ENCODE data around the gene RBM38. TPM values are rescaled to one million over a fixed set of nuclear protein-coding genes. Genes with fewer than 3 reads are reported as not detected.

RBM38 gene
- total RNA-seq, 1 experiment from 2014 or later = 261 TPM

- no peak overlapping the region for H3K27ac ChIP-seq (ENCODE audit: low read length)
- no peaks in the 10 kb centered on the region for H3K9me2 ChIP-seq (replicated peaks; ENCODE audit: insufficient read depth, low read length)
- H3K4me3 ChIP-seq (ENCODE audit: low read length) = no peak overlapping the region
- no peak overlapping the region for H2AFZ ChIP-seq (ENCODE audit: low read length)
- peaks cover 4% of the 10 kb centered on the region; the same call in 1 of the 2 replicates for H3K79me2 ChIP-seq (ENCODE audit: low read length)
- no peaks in the 10 kb centered on the region for H3K9me3 ChIP-seq (ENCODE audit: low read length)
- DNase-seq = no peak
- H4K20me1 ChIP-seq (ENCODE audit: insufficient read depth, low read depth, low read length) = 0 out of 2 replicates have a peak, but pooled peaks cover 4% of the 10 kb centered on the region
- H3K36me3 ChIP-seq (ENCODE audit: insufficient read depth, low read length) = peaks cover 65% of the 10 kb centered on the region
- H3K27me3 ChIP-seq (ENCODE audit: low read length) = no peaks in the 10 kb centered on the region
- no peak overlapping the region for H3K9ac ChIP-seq (ENCODE audit: low read length)
- H3K4me1 ChIP-seq (ENCODE audit: low read length) = no peaks in the 10 kb centered on the region
- H3K4me2 ChIP-seq (ENCODE audit: low read depth, low read length, poor library complexity, severe bottlenecking) = no peak overlapping the region
Measured at GRCh38 chr20:57370316-57370715, 20.9 kb upstream of the RBM38 start.

GRCh38 chr20:57371363-57371762, 19.8 kb upstream of the RBM38 start:
- Histone ChIP-seq H3K4me1 (ENCODE audit: low read length) (no peaks in the 10 kb centered on the region), H3K4me2 (ENCODE audit: low read depth, low read length, poor library complexity, severe bottlenecking) (no peak overlapping the region), H3K4me3 (ENCODE audit: low read length) (no peak overlapping the region), H3K27me3 (ENCODE audit: low read length) (no peaks in the 10 kb centered on the region), H3K79me2 (ENCODE audit: low read length) (no peaks in the 10 kb centered on the region), H3K9me2 (replicated peaks; ENCODE audit: insufficient read depth, low read length) (no peaks in the 10 kb centered on the region), H3K9ac (ENCODE audit: low read length) (no peak overlapping the region), H3K36me3 (ENCODE audit: insufficient read depth, low read length) (peaks cover 59% of the 10 kb centered on the region), H2AFZ (ENCODE audit: low read length) (no peak overlapping the region), H4K20me1 (ENCODE audit: insufficient read depth, low read depth, low read length) (0 out of 2 replicates have a peak, but pooled peaks cover 4% of the 10 kb centered on the region), H3K27ac (ENCODE audit: low read length) (no peak overlapping the region), H3K9me3 (ENCODE audit: low read length) (no peaks in the 10 kb centered on the region)
- DNase-seq = no peak

GRCh38 chr20:57372157-57372556, 19.0 kb upstream of the RBM38 start:
- Histone ChIP-seq H3K27me3 (ENCODE audit: low read length) (no peaks in the 10 kb centered on the region), H3K36me3 (ENCODE audit: insufficient read depth, low read length) (peaks cover 51% of the 10 kb centered on the region), H3K27ac (ENCODE audit: low read length) (no peak overlapping the region), H3K4me2 (ENCODE audit: low read depth, low read length, poor library complexity, severe bottlenecking) (no peak overlapping the region), H3K9me2 (replicated peaks; ENCODE audit: insufficient read depth, low read length) (no peaks in the 10 kb centered on the region), H3K79me2 (ENCODE audit: low read length) (no peaks in the 10 kb centered on the region), H3K9me3 (ENCODE audit: low read length) (no peaks in the 10 kb centered on the region), H4K20me1 (ENCODE audit: insufficient read depth, low read depth, low read length) (0 out of 2 replicates have a peak, but pooled peaks cover 4% of the 10 kb centered on the region), H2AFZ (ENCODE audit: low read length) (no peak overlapping the region), H3K4me3 (ENCODE audit: low read length) (no peak overlapping the region), H3K9ac (ENCODE audit: low read length) (no peak overlapping the region), H3K4me1 (ENCODE audit: low read length) (no peaks in the 10 kb centered on the region)
- peak; percentile 31 for DNase-seq

GRCh38 chr20:57372581-57373350, 18.4 kb upstream of the RBM38 start:
- H3K4me3 ChIP-seq (ENCODE audit: low read length) = no peak overlapping the region
- H3K4me2 ChIP-seq (ENCODE audit: low read depth, low read length, poor library complexity, severe bottlenecking) = no peak overlapping the region
- peaks cover 48% of the 10 kb centered on the region for H3K36me3 ChIP-seq (ENCODE audit: insufficient read depth, low read length)
- no peaks in the 10 kb centered on the region for H3K9me2 ChIP-seq (replicated peaks; ENCODE audit: insufficient read depth, low read length)
- no peaks in the 10 kb centered on the region for H3K9me3 ChIP-seq (ENCODE audit: low read length)
- DNase-seq = peak; percentile 32
- no peaks in the 10 kb centered on the region for H3K27me3 ChIP-seq (ENCODE audit: low read length)
- H3K27ac ChIP-seq (ENCODE audit: low read length) = no peak overlapping the region
- no peak overlapping the region for H3K9ac ChIP-seq (ENCODE audit: low read length)
- H4K20me1 ChIP-seq (ENCODE audit: insufficient read depth, low read depth, low read length) = 0 out of 2 replicates have a peak, but pooled peaks cover 4% of the 10 kb centered on the region
- no peaks in the 10 kb centered on the region for H3K79me2 ChIP-seq (ENCODE audit: low read length)
- H2AFZ ChIP-seq (ENCODE audit: low read length) = no peak overlapping the region
- H3K4me1 ChIP-seq (ENCODE audit: low read length) = no peaks in the 10 kb centered on the region

GRCh38 chr20:57374343-57374930, 16.8 kb upstream of the RBM38 start:
- Histone ChIP-seq H3K4me3 (ENCODE audit: low read length) (no peak overlapping the region), H3K27me3 (ENCODE audit: low read length) (no peaks in the 10 kb centered on the region), H3K9me2 (replicated peaks; ENCODE audit: insufficient read depth, low read length) (no peaks in the 10 kb centered on the region), H3K9ac (ENCODE audit: low read length) (no peak overlapping the region), H3K4me1 (ENCODE audit: low read length) (peaks cover 9% of the 10 kb centered on the region), H3K27ac (ENCODE audit: low read length) (no peak overlapping the region), H3K79me2 (ENCODE audit: low read length) (no peaks in the 10 kb centered on the region), H2AFZ (ENCODE audit: low read length) (no peak overlapping the region), H3K36me3 (ENCODE audit: insufficient read depth, low read length) (peaks cover 34% of the 10 kb centered on the region), H3K4me2 (ENCODE audit: low read depth, low read length, poor library complexity, severe bottlenecking) (no peak overlapping the region), H3K9me3 (ENCODE audit: low read length) (no peaks in the 10 kb centered on the region), H4K20me1 (ENCODE audit: insufficient read depth, low read depth, low read length) (0 out of 2 replicates have a peak, but pooled peaks cover 4% of the 10 kb centered on the region)
- DNase-seq = no peak

GRCh38 chr20:57374931-57375651, 16.1 kb upstream of the RBM38 start:
- no peaks in the 10 kb centered on the region for H3K27me3 ChIP-seq (ENCODE audit: low read length)
- peaks cover 13% of the 10 kb centered on the region for H3K4me1 ChIP-seq (ENCODE audit: low read length)
- DNase-seq = no peak
- no peak overlapping the region for H3K4me2 ChIP-seq (ENCODE audit: low read depth, low read length, poor library complexity, severe bottlenecking)
- no peak overlapping the region for H3K4me3 ChIP-seq (ENCODE audit: low read length)
- H3K79me2 ChIP-seq (ENCODE audit: low read length) = no peaks in the 10 kb centered on the region
- peaks cover 28% of the 10 kb centered on the region for H3K36me3 ChIP-seq (ENCODE audit: insufficient read depth, low read length)
- H3K9ac ChIP-seq (ENCODE audit: low read length) = no peak overlapping the region
- H3K27ac ChIP-seq (ENCODE audit: low read length) = no peak overlapping the region
- H2AFZ ChIP-seq (ENCODE audit: low read length) = no peak overlapping the region
- no peaks in the 10 kb centered on the region for H3K9me3 ChIP-seq (ENCODE audit: low read length)
- 0 out of 2 replicates have a peak, but pooled peaks cover 4% of the 10 kb centered on the region for H4K20me1 ChIP-seq (ENCODE audit: insufficient read depth, low read depth, low read length)
- no peaks in the 10 kb centered on the region for H3K9me2 ChIP-seq (replicated peaks; ENCODE audit: insufficient read depth, low read length)

GRCh38 chr20:57375652-57376230, 15.5 kb upstream of the RBM38 start:
- Histone ChIP-seq H3K4me1 (ENCODE audit: low read length) (peaks cover 13% of the 10 kb centered on the region), H2AFZ (ENCODE audit: low read length) (no peak overlapping the region), H3K9me3 (ENCODE audit: low read length) (no peaks in the 10 kb centered on the region), H3K27me3 (ENCODE audit: low read length) (no peaks in the 10 kb centered on the region), H3K4me2 (ENCODE audit: low read depth, low read length, poor library complexity, severe bottlenecking) (no peak overlapping the region), H3K4me3 (ENCODE audit: low read length) (no peak overlapping the region), H3K79me2 (ENCODE audit: low read length) (no peaks in the 10 kb centered on the region), H3K9me2 (replicated peaks; ENCODE audit: insufficient read depth, low read length) (no peaks in the 10 kb centered on the region), H3K27ac (ENCODE audit: low read length) (no peak overlapping the region), H4K20me1 (ENCODE audit: insufficient read depth, low read depth, low read length) (0 out of 2 replicates have a peak, but pooled peaks cover 2% of the 10 kb centered on the region), H3K36me3 (ENCODE audit: insufficient read depth, low read length) (peaks cover 23% of the 10 kb centered on the region), H3K9ac (ENCODE audit: low read length) (no peak overlapping the region)
- DNase-seq = no peak

GRCh38 chr20:57377350-57377749, 13.8 kb upstream of the RBM38 start:
- H3K36me3 ChIP-seq (ENCODE audit: insufficient read depth, low read length) = peaks cover 14% of the 10 kb centered on the region
- no peak overlapping the region for H3K27ac ChIP-seq (ENCODE audit: low read length)
- no peak for DNase-seq
- no peak overlapping the region for H3K4me2 ChIP-seq (ENCODE audit: low read depth, low read length, poor library complexity, severe bottlenecking)
- H3K4me1 ChIP-seq (ENCODE audit: low read length) = peaks cover 19% of the 10 kb centered on the region
- no peak overlapping the region for H3K4me3 ChIP-seq (ENCODE audit: low read length)
- no peaks in the 10 kb centered on the region for H3K9me3 ChIP-seq (ENCODE audit: low read length)
- no peaks in the 10 kb centered on the region for H3K79me2 ChIP-seq (ENCODE audit: low read length)
- no peak overlapping the region for H3K9ac ChIP-seq (ENCODE audit: low read length)
- no peaks in the 10 kb centered on the region for H4K20me1 ChIP-seq (ENCODE audit: insufficient read depth, low read depth, low read length)
- no peaks in the 10 kb centered on the region for H3K9me2 ChIP-seq (replicated peaks; ENCODE audit: insufficient read depth, low read length)
- H2AFZ ChIP-seq (ENCODE audit: low read length) = no peak overlapping the region
- no peaks in the 10 kb centered on the region for H3K27me3 ChIP-seq (ENCODE audit: low read length)
